GM21381 (cell line): ENCODE measurements around the gene SLC39A11.

Experiments
- ATAC-seq: cut with Tn5 transposase; IDR thresholded peaks from one replicate; pipeline ENCODE4 v1.9.1; 2021; ENCODE audit warnings: mild to moderate bottlenecking, moderate library complexity; ENCODE audit not compliant: unreplicated experiment

SLC39A11 gene

DNA sequence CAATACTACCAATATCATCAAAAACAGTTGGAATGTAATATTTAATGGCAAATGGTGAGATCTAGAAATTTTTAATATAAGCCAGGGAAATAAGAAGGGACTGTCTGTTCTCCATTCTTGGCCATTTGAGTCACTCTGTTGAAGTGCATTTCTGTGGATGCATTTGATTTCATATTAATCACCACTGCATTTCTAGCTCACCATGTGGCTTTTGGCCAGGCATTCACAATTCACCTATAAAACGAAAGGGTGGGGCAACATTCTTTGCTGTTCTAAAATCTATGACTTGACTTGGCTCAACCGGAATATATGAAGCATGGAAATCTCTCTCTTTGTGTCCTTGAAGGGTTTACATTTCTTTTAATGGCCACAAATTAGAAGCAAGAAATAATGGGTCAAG, 483.0 kb downstream of the SLC39A11 start:
- no peak for ATAC-seq

DNA sequence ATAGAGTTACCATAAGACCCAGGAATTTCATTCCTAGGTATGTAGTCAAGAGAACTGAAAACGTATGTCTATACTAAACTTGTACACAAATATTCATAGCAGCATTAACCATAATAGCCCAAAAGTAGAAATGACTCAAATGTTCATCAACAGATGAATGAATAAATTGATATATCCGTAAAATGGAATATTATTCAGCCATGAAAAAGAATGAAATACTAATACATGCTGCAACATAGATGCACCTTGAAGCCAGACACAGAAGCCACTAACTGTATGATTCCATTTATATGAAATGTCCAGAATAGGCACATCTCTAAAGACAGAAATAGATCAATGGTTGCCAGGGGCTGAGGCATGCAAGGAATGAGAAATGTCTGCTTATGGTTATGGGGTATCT, 484.1 kb downstream of the SLC39A11 start:
- ATAC-seq: no peak

DNA sequence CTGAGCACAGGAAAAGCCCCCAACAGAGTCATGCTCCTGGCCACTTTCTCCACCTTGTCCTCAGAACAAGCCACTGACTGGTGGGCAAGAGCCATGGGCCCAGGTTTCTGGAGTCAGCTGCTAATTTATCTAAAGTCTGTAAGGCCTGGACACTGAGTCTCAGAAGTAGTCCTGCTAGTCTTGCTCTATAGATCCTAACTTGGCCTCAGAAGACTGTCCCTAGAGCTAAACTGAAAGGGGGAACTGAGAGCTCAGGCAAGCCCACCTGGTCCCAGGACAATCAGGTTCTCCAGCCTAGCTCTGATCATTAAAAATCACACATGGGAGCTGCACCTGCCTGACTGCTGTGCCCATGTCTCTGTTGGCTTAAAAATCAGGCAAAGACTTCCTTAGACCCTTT, 485.8 kb downstream of the SLC39A11 start:
- no peak for ATAC-seq

DNA sequence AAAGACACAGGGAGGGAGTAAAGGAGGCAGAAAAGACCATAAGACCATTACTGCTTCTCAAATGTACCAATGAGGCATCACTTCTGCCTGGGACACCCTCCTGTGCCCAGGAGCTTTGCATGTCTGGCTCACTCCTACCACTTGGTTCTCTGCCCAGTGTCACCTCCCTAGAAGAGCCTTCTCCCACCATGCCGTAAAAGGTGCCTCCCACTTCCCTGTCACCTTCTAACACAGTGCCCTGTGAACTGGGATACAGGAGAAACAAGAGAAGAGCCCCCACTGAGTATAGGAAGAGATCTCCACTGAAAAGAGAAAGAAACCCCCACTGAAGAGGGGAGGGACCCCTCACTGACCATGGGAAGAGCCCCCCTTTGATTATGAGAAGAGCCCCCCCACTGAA, 486.9 kb downstream of the SLC39A11 start:
- ATAC-seq: no peak

DNA sequence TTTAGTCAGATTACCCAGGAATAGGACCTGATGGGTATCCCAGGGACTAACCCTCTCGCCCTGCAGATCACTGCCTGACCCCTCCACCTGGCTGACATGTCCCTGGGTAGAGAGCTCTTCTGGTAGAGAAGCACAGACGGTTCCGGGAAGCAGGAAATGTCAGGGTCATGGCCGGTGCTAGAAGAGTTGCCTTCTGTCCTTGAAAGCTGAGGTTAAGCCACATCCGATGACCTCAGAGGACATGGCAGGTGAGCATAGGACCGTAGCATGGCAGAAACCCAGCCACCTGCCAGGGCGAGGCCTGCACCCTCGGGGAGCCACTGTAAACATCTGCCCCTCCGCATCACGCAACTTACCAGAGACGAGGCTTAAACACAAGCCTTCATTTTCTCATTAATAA, 488.0 kb downstream of the SLC39A11 start:
- ATAC-seq: no peak

DNA sequence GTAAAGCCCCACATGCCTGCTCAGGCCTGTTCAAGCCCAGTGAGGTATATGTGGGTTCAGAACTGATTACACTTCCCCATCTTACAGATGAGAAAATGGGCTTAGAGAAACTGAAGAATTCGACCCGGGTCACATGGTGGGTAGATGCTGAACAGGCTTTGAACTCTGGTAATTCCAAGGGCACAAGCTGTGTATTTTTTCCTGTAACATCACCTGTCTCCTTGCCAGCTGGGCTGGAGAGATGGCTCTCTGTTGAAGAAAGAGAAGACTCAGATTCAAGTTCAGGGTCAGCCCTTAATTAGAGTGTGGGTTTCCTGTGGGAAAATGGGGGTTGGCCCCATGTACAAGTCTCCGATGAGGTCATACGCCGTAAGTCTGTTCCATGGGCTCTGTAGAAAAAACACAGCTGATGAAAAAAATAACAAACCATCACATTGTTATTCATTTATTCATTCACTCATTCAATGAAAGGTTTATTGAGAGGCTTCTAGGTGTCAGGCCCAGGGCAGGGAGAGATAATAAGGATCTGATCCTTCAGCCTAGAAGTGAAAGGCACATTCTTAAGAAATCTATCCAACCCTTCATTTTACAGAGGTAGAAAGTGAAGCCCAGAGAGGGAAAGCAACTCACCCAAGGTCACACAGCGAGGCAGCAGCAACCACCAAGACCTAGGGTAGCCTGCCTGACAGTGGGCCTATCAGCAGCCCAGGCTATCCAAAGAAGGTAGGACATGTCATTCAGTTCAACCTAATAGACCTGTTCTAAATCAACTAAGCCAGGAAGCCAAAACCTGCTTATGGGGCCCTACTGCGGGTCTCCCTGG, 488.9 kb downstream of the SLC39A11 start:
- ATAC-seq: no peak

DNA sequence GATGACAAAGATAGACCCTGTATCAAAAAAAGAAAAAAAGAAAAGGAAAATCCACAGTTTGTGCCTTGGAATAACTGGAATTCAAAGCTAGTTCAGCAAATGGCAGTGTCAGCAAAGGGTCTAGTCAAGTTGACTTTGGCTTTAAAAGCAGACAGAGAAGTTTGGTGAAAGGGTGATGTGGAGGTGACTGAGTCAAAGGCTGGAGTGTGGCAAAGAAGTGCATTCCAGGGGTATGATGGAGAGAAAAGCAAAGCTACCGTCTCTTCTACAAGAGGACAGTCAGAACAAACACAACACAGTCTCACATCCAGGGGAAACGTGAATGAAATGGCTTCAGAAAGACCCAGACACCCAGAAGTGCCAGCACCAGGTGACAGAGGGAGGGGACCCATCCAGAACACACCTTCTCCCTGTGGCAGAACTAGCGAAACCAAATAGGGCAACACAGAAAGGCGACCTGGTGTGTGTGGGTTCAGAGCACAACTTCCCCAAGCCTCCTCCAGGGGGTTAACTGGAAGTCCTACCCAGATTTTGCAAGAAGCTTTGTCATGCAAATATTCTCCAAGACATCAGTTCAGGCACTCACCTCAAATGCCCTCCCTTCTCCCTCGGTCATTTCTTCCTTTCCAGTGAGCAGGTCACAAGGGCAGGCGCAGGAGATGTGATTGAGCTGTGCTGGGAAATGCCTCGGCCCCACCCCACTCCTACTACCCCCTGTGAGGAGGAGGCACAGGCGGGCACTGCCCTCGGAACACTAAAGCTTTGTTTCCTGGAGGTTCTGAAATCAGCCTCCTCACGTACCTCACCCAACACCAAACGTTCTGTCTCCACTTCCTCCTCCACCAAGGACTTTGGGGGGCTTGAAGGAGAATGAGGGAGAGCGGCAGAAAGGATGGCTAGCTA, 489.7 kb downstream of the SLC39A11 start:
- no peak for ATAC-seq

DNA sequence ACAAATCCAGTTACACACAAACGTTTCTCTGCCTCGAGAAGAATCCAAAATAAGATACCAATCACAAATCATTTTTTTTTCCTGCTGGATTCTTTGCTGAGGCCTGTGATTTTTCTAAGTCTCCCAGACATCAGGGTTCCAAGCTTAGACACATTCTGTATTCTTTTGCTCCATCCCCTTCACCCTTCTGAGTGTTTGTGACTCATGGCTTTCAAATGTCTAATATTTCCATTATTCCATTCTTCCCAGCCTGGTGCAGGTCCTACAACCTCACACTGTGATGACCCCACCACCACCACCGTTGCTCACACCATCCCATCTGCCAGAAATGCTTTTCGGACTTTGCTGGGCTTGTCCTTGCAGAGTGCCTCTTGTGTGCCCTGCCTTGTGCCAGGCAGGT, 491.6 kb downstream of the SLC39A11 start:
- ATAC-seq: no peak

DNA sequence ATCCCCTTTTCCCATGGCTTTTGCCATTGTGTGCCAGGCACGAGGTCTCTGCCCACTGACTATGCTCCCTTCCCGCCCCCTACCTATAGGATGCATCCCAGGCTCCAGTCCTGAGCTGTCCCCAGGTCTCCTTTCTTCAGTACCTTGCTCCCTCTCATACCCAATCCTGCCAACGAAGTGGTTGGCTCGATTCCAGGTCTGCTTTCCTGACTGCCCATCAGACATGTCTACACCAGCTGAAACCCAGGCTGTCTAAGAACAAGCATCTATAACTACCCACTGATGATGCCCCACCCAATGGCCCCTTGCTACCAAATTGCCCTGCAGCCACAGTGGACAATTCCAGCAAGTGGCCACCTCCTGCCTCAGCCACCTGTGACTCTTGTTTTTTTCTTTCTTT, 492.6 kb downstream of the SLC39A11 start:
- no peak for ATAC-seq

DNA sequence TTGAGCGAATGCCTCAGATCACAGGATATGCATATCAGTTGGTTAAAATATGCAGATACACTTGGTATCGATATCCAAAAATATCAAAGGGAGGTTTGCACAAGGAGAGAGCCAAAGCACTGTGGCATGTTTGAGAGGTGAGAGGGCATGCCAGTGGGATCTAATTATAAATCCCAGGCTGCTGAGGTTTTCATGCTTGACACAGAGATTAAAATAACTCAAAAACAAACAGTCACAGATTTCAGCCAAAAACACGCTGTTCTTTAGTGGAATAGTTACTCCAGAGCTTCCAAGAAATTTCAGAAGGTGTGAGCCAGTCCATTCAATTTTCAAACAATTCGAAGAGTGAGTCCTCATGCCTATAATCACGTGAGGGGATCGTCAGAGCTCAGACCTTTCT, 493.8 kb downstream of the SLC39A11 start:
- ATAC-seq: no peak

DNA sequence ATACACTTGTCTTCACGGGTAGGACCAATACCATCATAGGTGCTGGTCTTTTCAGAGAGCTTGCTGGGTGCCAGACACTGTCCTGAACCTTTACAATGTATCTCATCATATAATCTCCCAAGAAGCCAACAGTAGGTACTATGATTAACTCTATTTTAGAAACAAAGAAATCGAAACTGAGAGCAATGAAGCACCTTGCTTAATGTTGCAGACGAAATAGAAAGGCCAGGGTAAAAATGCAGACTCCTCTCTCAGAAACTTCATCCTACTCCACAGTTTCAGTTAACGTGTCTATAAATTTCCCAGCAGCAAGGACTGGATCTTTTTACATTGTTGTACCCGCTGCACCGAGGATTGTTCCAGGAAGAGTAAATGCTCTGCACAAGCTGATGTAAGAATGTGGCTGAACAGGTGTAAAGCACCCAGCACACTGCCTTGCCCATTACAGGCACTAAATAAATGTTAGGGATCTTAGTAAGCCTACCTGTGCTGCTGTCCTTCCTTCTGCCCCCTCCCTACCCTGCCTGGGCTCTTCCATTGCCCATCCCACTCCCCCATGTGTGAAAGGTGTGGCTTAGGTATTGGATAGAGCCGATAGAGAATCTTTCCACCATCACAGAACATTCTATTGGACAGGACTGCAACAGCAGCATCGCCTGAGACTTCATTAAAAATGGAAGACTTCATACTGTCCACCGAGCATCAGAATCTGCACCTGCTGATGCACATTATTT, 495.0 kb downstream of the SLC39A11 start:
- no peak for ATAC-seq
